ENCODE results near the gene LHX4.

LHX4 gene

GRCh38 chr1:180238675-180239074, 8.6 kb downstream of the LHX4 start:
- no peak for TF ChIP-seq CTCF (IDR thresholded peaks at IDR 0.05; ENCODE audit: low read depth, low read length)
- H3K4me3 ChIP-seq (ENCODE audit: low read depth, low read length) = no peak overlapping the region

- H3K4me3 ChIP-seq (ENCODE audit: low read depth, low read length) = no peak overlapping the region
- no peak for TF ChIP-seq CTCF (IDR thresholded peaks at IDR 0.05; ENCODE audit: low read depth, low read length)
Measured at GRCh38 chr1:180239145-180240096, 9.4 kb downstream of the LHX4 start.

GRCh38 chr1:180241716-180242544, 11.9 kb downstream of the LHX4 start:
- no peak for TF ChIP-seq CTCF (IDR thresholded peaks at IDR 0.05; ENCODE audit: low read depth, low read length)
- H3K4me3 ChIP-seq (ENCODE audit: low read depth, low read length) = no peak overlapping the region

GRCh38 chr1:180243517-180244221, 13.6 kb downstream of the LHX4 start:
- TF ChIP-seq CTCF (IDR thresholded peaks at IDR 0.05; ENCODE audit: low read depth, low read length) = no peak
- H3K4me3 ChIP-seq (ENCODE audit: low read depth, low read length) = no peak overlapping the region

GRCh38 chr1:180244840-180245239, 14.8 kb downstream of the LHX4 start:
- TF ChIP-seq CTCF (IDR thresholded peaks at IDR 0.05; ENCODE audit: low read depth, low read length) = no peak
- H3K4me3 ChIP-seq (ENCODE audit: low read depth, low read length) = no peak overlapping the region

GRCh38 chr1:180246579-180246978, 16.5 kb downstream of the LHX4 start:
- no peak for TF ChIP-seq CTCF (IDR thresholded peaks at IDR 0.05; ENCODE audit: low read depth, low read length)
- H3K4me3 ChIP-seq (ENCODE audit: low read depth, low read length) = no peak overlapping the region
